ENCODE results near the gene DRC1.

- TF ChIP-seq POLR2A (IDR thresholded peaks at IDR 0.05) (no peak), CTCF (IDR thresholded peaks at IDR 0.05) (no peak)
These were observed 85.5 kb downstream of the DRC1 start for GRCh38 chr2:26487192-26487591.

All from uterus (tissue), 2 donors.